ENCODE measurements around the gene HPN. TPM values are rescaled to one million over a fixed set of nuclear protein-coding genes. Genes with fewer than 3 reads are reported as not detected.
A peak's percentile ranks its signal among the peaks of the same experiment; 100 is the strongest.

The HPN gene
- total and polyA plus RNA-seq, 2 of the 13 experiments (the other 11 are each of a cell fraction or from before 2014, with no cell fraction given) = 46.7 to 261 TPM

DNA sequence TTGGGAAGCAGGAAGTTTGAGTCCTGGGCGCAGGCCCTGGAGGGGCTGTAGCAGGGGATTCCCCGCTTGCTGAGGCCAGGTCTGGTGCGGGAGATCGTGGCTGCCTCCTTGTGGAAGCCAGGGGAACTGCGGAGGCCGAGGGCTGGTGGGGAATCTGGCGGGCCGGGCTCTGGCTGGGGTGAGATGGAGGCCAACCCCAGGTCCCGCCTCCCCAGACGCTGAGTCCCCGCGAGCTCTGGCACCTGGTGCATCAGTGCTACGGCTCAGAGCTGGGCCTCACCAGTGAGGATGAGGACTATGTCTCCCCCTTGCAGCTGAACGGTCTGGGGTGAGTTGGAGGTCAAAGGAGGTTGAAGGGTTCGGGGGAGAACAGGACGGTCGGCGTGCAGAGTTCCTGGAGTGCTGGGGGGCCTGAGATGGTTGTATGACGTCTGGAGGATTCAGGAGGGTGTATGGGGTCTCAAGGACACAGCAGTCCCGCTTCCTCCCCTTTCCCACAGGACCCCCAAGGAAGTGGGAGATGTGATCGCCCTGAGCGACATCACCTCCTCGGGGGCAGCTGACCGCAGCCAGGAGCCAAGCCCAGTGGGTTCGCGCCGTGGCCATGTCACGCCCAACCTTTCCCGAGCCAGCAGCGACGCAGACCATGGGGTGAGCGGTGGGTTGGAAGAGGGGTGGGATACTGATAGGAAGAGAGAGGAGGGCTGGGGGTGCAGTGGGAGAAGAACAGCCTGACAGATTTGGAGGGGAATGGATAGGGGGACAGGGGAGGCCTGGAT is 28.3 kb upstream of the HPN start (continued):
- TF ChIP-seq ELF4 (CRISPR knock-in tag; IDR thresholded peaks at IDR 0.05; ENCODE audit: borderline replicate concordance) (no peak), HNRNPK (IDR thresholded peaks at IDR 0.05; ENCODE audit: low read depth, low read length, poor library complexity, severe bottlenecking) (peak; percentile 27), ZNF547 (CRISPR knock-in tag; IDR thresholded peaks at IDR 0.05) (0 out of 2 replicates have a peak, but pooled peaks have one; percentile 49), XRCC5 (optimal IDR thresholded peaks at IDR 0.05; ENCODE audit: low read length) (peak; percentile 43), NR2F6 (IDR thresholded peaks at IDR 0.05) (no peak), NR2F6 (CRISPR knock-in tag; IDR thresholded peaks at IDR 0.05) (0 out of 2 replicates have a peak, but pooled peaks have one; percentile 11), ZBTB42 (CRISPR knock-in tag; IDR thresholded peaks at IDR 0.05) (no peak), ZBTB38 (CRISPR knock-in tag; IDR thresholded peaks at IDR 0.05) (peak; percentile 58; the same call in 1 of the 2 replicates), SRSF4 (IDR thresholded peaks at IDR 0.05; ENCODE audit: low read depth, low read length, poor library complexity, severe bottlenecking) (no peak), RAD21 (CRISPR knock-in tag; IDR thresholded peaks at IDR 0.05) (peak; percentile 98), ZNF274 (CRISPR knock-in tag; IDR thresholded peaks at IDR 0.05) (0 out of 2 replicates have a peak, but pooled peaks have one; percentile 16)
- TF ChIP-seq, protein P1, sequence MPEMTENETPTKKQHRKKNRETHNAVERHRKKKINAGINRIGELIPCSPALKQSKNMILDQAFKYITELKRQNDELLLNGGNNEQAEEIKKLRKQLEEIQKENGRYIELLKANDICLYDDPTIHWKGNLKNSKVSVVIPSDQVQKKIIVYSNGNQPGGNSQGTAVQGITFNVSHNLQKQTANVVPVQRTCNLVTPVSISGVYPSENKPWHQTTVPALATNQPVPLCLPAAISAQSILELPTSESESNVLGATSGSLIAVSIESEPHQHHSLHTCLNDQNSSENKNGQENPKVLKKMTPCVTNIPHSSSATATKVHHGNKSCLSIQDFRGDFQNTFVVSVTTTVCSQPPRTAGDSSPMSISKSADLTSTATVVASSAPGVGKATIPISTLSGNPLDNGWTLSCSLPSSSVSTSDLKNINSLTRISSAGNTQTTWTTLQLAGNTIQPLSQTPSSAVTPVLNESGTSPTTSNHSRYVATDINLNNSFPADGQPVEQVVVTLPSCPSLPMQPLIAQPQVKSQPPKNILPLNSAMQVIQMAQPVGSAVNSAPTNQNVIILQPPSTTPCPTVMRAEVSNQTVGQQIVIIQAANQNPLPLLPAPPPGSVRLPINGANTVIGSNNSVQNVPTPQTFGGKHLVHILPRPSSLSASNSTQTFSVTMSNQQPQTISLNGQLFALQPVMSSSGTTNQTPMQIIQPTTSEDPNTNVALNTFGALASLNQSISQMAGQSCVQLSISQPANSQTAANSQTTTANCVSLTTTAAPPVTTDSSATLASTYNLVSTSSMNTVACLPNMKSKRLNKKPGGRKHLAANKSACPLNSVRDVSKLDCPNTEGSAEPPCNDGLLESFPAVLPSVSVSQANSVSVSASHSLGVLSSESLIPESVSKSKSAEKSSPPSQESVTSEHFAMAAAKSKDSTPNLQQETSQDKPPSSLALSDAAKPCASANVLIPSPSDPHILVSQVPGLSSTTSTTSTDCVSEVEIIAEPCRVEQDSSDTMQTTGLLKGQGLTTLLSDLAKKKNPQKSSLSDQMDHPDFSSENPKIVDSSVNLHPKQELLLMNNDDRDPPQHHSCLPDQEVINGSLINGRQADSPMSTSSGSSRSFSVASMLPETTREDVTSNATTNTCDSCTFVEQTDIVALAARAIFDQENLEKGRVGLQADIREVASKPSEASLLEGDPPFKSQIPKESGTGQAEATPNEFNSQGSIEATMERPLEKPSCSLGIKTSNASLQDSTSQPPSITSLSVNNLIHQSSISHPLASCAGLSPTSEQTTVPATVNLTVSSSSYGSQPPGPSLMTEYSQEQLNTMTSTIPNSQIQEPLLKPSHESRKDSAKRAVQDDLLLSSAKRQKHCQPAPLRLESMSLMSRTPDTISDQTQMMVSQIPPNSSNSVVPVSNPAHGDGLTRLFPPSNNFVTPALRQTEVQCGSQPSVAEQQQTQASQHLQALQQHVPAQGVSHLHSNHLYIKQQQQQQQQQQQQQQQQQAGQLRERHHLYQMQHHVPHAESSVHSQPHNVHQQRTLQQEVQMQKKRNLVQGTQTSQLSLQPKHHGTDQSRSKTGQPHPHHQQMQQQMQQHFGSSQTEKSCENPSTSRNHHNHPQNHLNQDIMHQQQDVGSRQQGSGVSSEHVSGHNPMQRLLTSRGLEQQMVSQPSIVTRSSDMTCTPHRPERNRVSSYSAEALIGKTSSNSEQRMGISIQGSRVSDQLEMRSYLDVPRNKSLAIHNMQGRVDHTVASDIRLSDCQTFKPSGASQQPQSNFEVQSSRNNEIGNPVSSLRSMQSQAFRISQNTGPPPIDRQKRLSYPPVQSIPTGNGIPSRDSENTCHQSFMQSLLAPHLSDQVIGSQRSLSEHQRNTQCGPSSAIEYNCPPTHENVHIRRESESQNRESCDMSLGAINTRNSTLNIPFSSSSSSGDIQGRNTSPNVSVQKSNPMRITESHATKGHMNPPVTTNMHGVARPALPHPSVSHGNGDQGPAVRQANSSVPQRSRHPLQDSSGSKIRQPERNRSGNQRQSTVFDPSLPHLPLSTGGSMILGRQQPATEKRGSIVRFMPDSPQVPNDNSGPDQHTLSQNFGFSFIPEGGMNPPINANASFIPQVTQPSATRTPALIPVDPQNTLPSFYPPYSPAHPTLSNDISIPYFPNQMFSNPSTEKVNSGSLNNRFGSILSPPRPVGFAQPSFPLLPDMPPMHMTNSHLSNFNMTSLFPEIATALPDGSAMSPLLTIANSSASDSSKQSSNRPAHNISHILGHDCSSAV (CRISPR knock-in tag; IDR thresholded peaks at IDR 0.05; ENCODE audit: borderline replicate concordance) = no peak
- TF ChIP-seq, protein P2, sequence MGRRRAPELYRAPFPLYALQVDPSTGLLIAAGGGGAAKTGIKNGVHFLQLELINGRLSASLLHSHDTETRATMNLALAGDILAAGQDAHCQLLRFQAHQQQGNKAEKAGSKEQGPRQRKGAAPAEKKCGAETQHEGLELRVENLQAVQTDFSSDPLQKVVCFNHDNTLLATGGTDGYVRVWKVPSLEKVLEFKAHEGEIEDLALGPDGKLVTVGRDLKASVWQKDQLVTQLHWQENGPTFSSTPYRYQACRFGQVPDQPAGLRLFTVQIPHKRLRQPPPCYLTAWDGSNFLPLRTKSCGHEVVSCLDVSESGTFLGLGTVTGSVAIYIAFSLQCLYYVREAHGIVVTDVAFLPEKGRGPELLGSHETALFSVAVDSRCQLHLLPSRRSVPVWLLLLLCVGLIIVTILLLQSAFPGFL (CRISPR knock-in tag; IDR thresholded peaks at IDR 0.05) = no peak
- TF ChIP-seq, protein P3, sequence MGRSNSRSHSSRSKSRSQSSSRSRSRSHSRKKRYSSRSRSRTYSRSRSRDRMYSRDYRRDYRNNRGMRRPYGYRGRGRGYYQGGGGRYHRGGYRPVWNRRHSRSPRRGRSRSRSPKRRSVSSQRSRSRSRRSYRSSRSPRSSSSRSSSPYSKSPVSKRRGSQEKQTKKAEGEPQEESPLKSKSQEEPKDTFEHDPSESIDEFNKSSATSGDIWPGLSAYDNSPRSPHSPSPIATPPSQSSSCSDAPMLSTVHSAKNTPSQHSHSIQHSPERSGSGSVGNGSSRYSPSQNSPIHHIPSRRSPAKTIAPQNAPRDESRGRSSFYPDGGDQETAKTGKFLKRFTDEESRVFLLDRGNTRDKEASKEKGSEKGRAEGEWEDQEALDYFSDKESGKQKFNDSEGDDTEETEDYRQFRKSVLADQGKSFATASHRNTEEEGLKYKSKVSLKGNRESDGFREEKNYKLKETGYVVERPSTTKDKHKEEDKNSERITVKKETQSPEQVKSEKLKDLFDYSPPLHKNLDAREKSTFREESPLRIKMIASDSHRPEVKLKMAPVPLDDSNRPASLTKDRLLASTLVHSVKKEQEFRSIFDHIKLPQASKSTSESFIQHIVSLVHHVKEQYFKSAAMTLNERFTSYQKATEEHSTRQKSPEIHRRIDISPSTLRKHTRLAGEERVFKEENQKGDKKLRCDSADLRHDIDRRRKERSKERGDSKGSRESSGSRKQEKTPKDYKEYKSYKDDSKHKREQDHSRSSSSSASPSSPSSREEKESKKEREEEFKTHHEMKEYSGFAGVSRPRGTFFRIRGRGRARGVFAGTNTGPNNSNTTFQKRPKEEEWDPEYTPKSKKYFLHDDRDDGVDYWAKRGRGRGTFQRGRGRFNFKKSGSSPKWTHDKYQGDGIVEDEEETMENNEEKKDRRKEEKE (IDR thresholded peaks at IDR 0.05) = no peak
- TF ChIP-seq, protein P4, sequence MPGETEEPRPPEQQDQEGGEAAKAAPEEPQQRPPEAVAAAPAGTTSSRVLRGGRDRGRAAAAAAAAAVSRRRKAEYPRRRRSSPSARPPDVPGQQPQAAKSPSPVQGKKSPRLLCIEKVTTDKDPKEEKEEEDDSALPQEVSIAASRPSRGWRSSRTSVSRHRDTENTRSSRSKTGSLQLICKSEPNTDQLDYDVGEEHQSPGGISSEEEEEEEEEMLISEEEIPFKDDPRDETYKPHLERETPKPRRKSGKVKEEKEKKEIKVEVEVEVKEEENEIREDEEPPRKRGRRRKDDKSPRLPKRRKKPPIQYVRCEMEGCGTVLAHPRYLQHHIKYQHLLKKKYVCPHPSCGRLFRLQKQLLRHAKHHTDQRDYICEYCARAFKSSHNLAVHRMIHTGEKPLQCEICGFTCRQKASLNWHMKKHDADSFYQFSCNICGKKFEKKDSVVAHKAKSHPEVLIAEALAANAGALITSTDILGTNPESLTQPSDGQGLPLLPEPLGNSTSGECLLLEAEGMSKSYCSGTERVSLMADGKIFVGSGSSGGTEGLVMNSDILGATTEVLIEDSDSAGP (CRISPR knock-in tag; IDR thresholded peaks at IDR 0.05; ENCODE audit: borderline replicate concordance) = peak; percentile 75
